ENCODE data around the gene KANK2. TPM values are rescaled to one million over a fixed set of nuclear protein-coding genes. Genes with fewer than 3 reads are reported as not detected.
A peak's percentile ranks its signal among the peaks of the same experiment; 100 is the strongest.

Gene KANK2
- total and polyA plus RNA-seq, 2 of the 13 experiments (the other 11 are each of a cell fraction or from before 2014, with no cell fraction given): 5.7 to 12.9 TPM

DNA sequence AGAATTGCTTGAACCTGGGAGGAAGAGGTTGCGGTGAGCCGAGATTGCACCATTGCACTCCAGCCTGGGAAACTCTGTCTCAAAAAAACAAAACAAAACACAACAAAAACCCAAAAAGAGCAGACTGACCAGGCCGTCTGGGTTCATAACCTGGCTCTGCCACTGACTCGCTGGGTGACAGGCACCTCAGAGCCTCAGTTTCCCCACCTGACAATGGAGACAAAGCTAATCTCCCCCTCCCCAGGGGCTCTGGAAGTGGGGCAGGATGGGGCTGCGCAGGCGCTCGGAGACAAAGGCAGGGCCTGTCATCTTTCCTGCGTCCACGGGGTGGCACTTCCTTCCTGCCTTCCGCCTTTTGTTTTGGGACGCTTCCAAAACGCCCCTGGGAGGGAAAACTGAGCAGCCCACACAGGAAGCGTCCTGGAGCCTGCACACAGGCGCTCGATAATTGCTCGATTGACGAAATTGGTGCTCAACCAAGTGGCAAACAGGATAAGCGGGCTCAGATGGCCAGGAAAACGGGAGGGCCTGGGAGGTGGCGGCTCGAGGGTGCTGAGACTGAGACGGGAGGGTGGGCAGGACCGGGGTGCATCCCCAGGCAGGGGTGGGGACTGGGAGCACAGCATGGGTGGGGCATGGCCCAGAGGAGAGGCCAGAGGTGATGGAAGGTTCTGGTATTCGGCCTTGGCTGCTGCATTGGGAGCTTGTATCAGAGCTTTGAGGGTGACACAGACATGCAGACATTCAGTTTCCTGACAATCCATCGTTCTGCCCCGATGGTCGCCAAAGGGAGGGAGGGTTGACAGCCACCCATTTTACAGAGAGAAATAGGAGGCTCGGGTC lies 59.6 kb downstream of the KANK2 start (continued):
- TF ChIP-seq, protein P1, sequence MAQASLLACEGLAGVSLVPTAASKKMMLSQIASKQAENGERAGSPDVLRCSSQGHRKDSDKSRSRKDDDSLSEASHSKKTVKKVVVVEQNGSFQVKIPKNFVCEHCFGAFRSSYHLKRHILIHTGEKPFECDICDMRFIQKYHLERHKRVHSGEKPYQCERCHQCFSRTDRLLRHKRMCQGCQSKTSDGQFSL (CRISPR knock-in tag; IDR thresholded peaks at IDR 0.05): no peak
- TF ChIP-seq ZSCAN25 (CRISPR knock-in tag; IDR thresholded peaks at IDR 0.05): peak; percentile 64; the same call in 1 of the 2 replicates
- peak; percentile 55 for TF ChIP-seq GABPB1 (CRISPR knock-in tag; IDR thresholded peaks at IDR 0.05)
- TF ChIP-seq TARDBP (CRISPR knock-in tag; IDR thresholded peaks at IDR 0.05): no peak
- TF ChIP-seq NAIF1 (CRISPR knock-in tag; IDR thresholded peaks at IDR 0.05; ENCODE audit: borderline replicate concordance): no peak
- no peak for TF ChIP-seq ATM (IDR thresholded peaks at IDR 0.05; ENCODE audit: borderline replicate concordance)
- TF ChIP-seq KAT8 (CRISPR knock-in tag; IDR thresholded peaks at IDR 0.05): peak; percentile 49; the same call in 1 of the 2 replicates
- TF ChIP-seq, protein P2, sequence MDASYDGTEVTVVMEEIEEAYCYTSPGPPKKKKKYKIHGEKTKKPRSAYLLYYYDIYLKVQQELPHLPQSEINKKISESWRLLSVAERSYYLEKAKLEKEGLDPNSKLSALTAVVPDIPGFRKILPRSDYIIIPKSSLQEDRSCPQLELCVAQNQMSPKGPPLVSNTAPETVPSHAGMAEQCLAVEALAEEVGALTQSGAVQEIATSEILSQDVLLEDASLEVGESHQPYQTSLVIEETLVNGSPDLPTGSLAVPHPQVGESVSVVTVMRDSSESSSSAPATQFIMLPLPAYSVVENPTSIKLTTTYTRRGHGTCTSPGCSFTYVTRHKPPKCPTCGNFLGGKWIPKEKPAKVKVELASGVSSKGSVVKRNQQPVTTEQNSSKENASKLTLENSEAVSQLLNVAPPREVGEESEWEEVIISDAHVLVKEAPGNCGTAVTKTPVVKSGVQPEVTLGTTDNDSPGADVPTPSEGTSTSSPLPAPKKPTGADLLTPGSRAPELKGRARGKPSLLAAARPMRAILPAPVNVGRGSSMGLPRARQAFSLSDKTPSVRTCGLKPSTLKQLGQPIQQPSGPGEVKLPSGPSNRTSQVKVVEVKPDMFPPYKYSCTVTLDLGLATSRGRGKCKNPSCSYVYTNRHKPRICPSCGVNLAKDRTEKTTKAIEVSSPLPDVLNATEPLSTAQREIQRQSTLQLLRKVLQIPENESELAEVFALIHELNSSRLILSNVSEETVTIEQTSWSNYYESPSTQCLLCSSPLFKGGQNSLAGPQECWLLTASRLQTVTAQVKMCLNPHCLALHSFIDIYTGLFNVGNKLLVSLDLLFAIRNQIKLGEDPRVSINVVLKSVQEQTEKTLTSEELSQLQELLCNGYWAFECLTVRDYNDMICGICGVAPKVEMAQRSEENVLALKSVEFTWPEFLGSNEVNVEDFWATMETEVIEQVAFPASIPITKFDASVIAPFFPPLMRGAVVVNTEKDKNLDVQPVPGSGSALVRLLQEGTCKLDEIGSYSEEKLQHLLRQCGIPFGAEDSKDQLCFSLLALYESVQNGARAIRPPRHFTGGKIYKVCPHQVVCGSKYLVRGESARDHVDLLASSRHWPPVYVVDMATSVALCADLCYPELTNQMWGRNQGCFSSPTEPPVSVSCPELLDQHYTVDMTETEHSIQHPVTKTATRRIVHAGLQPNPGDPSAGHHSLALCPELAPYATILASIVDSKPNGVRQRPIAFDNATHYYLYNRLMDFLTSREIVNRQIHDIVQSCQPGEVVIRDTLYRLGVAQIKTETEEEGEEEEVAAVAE (CRISPR knock-in tag; IDR thresholded peaks at IDR 0.05; ENCODE audit: borderline replicate concordance): 0 out of 2 replicates have a peak, but pooled peaks have one; percentile 39
- no peak for TF ChIP-seq ZNF530 (CRISPR knock-in tag; IDR thresholded peaks at IDR 0.05; ENCODE audit: low read depth)
- TF ChIP-seq, protein P3, sequence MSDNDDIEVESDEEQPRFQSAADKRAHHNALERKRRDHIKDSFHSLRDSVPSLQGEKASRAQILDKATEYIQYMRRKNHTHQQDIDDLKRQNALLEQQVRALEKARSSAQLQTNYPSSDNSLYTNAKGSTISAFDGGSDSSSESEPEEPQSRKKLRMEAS (IDR thresholded peaks at IDR 0.05): peak; percentile 32; the same call in 1 of the 2 replicates
- TF ChIP-seq, protein P4, sequence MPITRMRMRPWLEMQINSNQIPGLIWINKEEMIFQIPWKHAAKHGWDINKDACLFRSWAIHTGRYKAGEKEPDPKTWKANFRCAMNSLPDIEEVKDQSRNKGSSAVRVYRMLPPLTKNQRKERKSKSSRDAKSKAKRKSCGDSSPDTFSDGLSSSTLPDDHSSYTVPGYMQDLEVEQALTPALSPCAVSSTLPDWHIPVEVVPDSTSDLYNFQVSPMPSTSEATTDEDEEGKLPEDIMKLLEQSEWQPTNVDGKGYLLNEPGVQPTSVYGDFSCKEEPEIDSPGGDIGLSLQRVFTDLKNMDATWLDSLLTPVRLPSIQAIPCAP (CRISPR knock-in tag; IDR thresholded peaks at IDR 0.05; ENCODE audit: low read depth): no peak
- TF ChIP-seq, protein P5, sequence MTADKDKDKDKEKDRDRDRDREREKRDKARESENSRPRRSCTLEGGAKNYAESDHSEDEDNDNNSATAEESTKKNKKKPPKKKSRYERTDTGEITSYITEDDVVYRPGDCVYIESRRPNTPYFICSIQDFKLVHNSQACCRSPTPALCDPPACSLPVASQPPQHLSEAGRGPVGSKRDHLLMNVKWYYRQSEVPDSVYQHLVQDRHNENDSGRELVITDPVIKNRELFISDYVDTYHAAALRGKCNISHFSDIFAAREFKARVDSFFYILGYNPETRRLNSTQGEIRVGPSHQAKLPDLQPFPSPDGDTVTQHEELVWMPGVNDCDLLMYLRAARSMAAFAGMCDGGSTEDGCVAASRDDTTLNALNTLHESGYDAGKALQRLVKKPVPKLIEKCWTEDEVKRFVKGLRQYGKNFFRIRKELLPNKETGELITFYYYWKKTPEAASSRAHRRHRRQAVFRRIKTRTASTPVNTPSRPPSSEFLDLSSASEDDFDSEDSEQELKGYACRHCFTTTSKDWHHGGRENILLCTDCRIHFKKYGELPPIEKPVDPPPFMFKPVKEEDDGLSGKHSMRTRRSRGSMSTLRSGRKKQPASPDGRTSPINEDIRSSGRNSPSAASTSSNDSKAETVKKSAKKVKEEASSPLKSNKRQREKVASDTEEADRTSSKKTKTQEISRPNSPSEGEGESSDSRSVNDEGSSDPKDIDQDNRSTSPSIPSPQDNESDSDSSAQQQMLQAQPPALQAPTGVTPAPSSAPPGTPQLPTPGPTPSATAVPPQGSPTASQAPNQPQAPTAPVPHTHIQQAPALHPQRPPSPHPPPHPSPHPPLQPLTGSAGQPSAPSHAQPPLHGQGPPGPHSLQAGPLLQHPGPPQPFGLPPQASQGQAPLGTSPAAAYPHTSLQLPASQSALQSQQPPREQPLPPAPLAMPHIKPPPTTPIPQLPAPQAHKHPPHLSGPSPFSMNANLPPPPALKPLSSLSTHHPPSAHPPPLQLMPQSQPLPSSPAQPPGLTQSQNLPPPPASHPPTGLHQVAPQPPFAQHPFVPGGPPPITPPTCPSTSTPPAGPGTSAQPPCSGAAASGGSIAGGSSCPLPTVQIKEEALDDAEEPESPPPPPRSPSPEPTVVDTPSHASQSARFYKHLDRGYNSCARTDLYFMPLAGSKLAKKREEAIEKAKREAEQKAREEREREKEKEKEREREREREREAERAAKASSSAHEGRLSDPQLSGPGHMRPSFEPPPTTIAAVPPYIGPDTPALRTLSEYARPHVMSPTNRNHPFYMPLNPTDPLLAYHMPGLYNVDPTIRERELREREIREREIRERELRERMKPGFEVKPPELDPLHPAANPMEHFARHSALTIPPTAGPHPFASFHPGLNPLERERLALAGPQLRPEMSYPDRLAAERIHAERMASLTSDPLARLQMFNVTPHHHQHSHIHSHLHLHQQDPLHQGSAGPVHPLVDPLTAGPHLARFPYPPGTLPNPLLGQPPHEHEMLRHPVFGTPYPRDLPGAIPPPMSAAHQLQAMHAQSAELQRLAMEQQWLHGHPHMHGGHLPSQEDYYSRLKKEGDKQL (CRISPR knock-in tag; IDR thresholded peaks at IDR 0.05; ENCODE audit: low read depth): no peak
- no peak for TF ChIP-seq ZNF747 (CRISPR knock-in tag; IDR thresholded peaks at IDR 0.05; ENCODE audit: borderline replicate concordance)
- no peak for TF ChIP-seq NR3C1 (CRISPR knock-in tag; IDR thresholded peaks at IDR 0.05)
- TF ChIP-seq CC2D1A (CRISPR knock-in tag; IDR thresholded peaks at IDR 0.05): no peak
- TF ChIP-seq AHR (CRISPR knock-in tag; IDR thresholded peaks at IDR 0.05): no peak
- no peak for TF ChIP-seq HMGA1 (CRISPR knock-in tag; conservative IDR thresholded peaks at IDR 0.05)
- TF ChIP-seq ZNF678 (CRISPR knock-in tag; IDR thresholded peaks at IDR 0.05): no peak
- no peak for TF ChIP-seq ZNF143 (CRISPR knock-in tag; IDR thresholded peaks at IDR 0.05)

Measured in HepG2 (cell line).